Activated gamma-delta T cell treated with anti-CD3 and anti-CD28 coated beads, Interleukin-2, amount 50 U/mL, for 16 hours (primary cell): ENCODE results near the gene XRCC2.
"Not testable (repeated sequence)": the region's sequence is repeated elsewhere in the genome, so short reads cannot be mapped to it uniquely, and the experiment has no call there.

Source experiments
- DNase-seq: peaks from one replicate; pipeline ENCODE4 v3.0.0-alpha.2; 2020; ENCODE audit warnings: low read depth

The XRCC2 gene

DNA sequence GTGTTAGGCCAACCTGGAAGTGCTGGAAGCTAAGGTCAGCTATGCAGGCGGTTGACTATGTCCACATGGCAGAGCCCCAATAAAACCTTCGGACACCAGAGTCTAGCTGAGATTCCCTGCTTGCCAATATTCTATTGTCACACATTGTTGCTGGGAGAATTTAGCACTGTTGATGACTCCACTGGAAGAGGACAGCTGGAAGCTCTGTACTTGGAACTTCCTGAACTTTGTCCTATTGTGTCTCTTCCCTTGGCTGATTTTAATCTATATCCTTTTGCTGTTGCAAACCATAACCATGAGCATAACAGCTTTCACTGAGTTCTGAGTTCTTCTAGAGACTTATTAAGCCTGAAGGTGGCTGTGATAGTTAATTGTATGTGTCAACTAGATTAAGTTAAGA, 12.0 kb downstream of the XRCC2 start:
- DNase-seq, result no peak

DNA sequence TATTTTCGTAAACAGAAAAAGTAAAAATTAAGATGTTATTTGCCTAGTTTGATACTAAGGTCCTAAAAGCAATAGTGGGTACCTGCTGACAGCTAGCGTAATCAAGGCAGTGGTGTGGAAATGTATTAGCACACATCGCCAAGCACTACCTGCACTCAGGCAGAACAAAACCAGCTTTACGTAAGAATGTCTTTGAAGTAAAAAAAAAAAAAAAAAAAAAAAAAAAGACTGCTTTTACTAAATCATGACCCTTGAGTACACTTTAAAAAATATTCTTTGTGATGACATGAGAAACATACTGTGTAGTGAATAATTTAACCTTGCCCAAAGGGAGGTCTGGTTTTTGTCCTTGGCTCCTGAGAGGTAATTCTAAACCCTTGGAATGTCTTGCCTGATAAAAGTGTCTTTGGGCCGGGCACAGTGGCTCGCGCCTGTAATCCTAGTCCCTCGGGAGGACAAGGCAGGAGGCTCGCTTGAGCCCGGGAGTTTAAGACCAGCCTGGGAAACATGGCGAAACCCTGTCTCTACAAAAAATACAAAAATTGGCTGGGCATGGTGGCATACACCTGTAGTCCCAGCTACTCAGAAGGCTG, 12.7 kb downstream of the XRCC2 start:
- DNase-seq, result no peak

DNA sequence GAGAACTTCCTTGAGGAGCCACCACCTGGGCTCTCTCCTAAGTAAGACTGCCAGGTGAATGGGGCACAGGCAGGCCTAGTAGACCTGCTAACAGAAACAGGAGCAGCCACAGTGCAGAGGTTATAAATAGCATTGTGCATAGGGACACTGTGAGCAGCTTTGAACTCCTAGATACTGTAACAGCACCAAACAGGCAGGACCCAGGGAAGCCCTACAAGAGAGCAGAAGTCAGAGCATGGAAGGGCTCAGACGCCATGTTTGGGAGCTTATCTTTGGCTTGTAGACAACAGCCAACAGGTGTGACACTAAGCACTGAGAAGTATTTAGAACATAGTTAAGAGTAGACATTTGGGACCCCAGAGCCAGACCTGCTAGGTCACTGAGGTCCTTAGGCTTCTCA, 14.5 kb downstream of the XRCC2 start:
- DNase-seq, result no peak

DNA sequence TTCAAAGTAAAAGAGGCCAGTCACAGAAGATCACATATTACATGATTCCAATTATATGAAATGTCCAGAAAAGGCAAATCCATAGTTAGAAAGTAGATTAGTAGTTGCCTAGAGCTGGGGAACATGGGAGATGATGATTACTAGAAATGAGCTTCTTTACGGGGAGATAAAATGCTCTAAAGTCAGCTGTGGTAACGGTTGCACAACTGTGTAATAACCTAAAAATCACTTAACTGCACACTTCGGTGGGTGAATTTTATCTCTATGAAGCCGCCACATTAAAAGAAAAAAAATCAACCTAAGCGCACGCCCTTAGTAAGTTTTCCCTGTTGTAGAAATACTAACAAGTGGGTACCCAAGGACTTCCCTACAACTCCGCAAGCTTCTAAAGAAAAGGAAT, 15.9 kb downstream of the XRCC2 start:
- DNase-seq, result no peak

DNA sequence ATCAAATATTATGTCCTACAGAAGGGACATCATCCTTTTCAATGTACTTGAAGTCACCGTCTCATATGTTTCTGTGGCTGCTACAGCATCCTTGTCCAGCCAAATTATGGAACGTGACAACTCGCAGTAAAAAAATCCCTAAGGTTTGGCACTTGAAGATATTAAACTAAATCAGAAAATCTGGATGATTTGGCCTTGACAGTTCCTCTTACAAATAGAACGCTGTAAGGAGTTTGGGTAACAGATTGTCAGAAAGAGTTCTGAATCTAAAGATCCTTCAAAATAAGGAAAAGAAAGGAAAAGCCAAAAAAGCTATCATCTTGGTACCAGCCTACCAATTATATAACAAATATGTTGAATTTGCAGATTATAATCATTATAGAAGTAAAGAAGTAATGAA, 21.0 kb downstream of the XRCC2 start:
- DNase-seq, result no peak

DNA sequence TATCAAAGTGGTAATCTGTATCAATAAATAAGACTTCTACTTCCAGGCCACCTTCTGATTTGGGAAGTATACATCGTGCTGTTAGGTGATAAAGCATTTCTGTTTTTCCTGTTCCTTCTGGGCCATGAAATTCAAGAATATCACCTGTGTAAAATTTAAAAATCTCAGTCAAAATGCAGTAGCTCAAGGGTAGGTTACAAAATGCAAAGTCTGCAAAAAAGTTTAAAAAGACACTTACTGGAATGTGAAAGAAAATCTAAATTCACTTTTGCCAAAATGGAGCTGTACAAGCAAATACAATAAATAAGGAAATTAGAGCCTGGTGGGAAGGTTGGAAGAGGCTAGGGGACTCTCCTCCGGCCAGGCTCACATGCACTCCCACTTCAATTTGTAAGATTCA, 26.7 kb downstream of the XRCC2 start:
- DNase-seq, result no peak

DNA sequence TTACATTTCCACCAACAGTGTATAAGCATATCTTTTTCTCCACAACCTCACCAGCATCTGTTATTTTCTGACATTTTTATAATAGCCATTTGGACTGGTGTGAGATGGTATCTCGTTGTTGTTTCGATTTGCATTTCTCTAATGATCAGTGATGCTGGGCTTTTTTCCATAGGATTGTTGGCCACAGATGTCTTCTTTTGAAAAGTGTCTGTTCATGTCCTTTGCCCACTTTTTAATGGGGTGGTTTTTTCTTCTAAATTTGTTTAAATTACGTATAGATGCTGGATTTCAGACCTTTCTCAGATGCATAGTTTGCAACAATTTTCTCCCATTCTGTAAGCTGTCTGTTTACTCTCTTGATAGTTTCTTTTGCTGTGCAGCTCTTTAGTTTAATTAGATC, 28.9 kb downstream of the XRCC2 start:
- DNase-seq, result no peak

DNA sequence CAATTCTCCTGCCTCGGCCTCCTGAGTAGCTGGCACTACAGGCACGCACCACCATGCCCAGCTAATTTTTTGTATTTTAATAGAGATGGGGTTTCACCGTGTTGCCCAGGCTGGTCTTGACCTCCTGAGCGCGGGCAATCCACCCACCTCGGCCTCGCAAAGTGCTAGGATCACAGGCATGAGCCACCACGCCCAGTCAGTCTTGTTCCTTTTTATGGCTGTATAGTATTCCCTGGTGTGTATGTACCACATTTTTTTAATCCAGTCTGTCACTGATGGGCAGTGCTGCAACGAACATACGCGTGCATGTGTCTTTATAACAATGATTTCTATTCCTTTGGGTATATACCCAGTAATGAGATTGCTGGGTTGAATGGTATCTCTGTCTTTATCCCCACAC, 29.4 kb downstream of the XRCC2 start:
- not testable (repeated sequence) for DNase-seq

DNA sequence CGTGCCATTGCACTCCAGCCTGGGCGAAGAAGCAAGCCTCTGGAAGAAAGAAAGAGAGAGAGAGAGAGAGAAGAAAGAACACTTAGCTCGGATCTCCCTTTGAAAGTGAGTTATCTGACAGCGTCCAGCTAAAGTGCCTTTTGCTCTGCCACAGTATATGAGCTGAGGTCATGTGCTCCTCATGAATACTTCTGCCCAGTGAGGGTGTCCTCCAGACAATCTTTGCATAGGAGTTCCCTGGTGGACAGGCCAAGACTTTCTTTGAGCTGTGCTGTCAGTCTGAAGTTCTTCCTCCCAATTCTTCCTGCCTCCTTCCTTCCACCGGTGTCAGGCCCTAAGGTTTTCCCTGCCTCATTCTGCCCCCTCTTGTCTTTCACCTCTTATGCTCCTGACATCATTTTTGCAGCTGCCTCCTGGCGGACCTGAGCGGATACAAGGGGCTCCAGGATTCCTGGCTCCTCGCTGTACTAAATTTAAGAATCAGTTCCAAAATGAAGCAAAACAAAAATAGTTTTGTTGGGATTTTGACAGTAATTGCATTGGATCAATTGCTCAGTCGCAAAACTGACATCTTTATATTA, 31.9 kb downstream of the XRCC2 start:
- DNase-seq, result no peak

DNA sequence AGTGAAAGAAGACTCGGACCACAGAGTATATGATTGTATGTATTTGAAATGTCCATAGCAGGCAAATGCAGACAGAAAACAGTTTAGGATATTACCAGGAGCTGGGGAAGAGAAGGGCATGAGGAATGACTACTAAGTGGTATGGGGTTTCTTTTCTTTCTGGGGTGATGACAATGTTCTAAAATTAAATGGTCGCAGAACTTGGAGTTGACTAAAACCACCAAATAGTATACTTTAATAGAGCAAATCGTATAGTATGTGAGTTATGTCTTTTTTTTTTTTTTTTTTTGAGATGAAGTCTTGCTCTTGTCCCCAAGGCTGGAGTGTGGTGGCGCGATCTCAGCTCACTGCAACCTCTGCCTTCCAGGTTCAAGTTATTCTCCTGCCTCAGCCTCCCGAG, 34.6 kb downstream of the XRCC2 start:
- no peak for DNase-seq

DNA sequence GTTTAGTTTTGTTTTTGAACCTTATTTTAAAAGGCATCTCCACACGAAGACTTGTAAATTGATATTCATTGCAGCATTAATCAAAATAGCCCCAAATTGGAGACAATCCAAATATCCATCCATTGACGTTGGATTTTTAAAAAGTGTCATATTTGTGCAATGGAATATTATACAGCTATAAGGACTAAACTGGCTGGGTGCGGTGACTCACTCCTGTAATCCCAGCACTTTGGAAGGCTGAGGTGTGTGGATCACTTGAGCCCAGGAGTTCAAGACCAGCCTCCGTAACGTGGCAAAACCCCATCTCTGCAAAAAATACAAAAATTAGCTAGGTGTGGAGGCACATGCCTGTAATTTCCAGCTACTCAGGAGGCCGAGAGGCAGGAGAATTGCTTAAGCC, 35.1 kb downstream of the XRCC2 start:
- DNase-seq, result no peak

DNA sequence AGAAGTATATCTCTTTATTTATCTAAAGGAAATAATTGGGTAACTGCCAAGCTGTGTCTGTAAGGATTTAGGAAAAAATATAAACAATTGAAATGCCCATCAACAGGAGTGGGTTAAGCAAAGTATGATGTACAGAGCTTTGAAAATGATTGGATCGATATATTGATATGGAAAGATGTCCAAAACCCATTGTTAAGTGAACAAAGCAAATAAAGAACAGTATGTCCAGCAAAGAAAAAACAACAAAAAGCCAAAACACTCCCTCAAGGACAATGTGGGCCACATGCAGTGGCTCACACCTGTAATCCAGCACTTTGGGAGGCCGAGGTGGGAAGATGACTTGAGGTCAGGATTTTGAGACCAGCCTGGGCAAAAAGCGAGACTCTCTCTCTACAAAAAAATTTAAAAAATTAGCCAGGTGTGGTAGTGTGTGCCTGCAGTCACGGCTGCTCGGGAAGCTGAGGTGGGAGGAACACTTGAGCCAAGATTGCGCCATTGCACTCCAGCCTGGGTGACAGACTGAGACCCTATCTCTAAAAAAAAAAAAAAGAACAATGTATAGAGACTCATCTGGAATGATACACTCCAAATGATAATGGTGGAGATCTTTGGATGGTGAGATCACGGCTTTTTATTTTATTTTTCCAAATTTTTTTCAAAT, 37.9 kb downstream of the XRCC2 start:
- no peak for DNase-seq

DNA sequence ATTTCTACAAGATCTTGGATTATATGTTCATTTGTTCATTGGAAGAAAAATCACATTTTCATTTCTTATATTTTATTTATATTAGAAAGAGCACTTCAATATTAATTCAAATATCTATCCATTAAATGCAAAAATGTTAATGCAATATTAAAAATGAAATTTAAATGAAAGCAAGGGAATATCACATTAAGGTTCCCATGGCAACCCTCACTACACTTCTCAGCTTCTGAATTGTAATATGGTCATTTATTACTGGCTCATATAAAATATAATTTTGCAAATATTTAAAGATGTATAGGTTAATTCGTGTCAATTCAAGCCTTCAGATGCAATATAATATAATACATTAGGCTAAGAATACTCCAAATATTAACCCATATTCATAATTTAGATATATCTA, 38.8 kb downstream of the XRCC2 start:
- DNase-seq, result no peak

DNA sequence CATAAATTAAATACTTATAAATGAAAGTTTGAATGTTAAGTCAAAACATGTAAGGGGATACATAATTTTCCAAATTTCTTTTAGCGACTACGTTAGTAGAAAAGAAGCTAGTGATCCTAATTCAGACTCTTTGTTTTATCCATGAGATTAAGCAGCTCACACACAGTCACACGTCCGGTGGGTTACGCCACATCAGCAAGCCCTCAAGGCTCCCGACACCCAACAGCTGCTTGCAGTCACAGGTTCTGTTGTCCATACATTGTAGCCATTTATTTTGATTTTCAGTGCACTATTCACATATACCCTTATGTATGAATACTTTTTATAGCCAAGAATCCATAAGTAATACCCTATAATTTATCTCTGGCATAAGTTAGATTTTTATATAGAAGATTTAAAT, 39.5 kb downstream of the XRCC2 start:
- DNase-seq, result no peak

DNA sequence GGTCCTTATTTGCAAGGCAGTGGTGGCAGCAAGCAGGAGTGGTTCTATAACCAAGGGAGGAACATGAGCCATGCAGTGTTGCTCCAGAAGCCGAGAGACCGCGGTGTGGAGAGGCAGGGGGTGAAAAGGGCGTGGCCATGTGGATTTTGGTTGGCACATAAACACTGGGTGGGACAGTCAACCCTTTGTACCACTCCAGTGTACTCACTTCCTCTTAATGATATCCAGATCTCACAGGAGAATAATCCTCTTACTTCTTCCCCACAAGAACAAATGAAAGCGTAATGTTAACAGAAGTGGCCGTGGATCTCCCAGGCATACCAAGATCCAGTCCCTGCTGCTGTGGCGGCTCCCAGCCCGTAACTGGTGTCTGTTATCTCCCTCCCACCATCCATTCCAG, 42.4 kb downstream of the XRCC2 start:
- DNase-seq, result no peak

DNA sequence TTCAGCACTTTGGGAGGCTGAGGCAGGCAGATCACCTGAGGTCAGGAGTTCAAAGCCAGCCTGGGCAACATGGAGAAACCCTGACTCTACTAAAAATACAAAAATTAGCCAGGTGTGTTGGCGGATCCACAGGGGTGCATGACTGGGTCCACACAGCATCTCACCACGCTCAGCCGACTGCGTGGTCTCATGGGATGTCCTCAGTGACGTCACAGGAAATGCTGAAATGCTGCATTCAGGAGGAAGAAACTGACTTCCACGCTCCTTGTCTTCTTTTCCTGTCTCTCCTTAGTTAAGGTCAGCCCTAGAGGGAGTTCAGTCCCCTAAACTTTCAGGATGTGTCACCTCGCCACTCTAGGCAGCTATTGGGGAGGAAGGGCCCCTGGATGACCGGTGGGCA, 42.9 kb downstream of the XRCC2 start:
- no peak for DNase-seq

DNA sequence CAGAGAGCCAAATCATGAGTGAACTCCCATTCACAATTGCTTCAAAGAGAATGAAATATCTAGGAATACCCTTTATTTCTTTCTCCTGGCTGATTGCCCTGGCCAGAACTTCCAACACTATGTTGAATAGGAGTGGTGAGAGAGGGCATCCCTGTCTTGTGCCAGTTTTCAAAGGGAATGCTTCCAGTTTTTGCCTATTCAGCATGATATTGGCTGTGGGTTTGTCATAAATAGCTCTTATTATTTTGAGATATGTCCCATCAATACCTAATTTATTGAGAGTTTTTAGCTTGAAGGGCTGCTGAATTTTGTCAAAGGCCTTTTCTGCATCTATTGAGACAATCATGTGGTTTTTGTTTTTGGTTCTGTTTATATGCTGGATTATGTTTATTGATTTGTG, 47.2 kb downstream of the XRCC2 start:
- DNase-seq, result not testable (repeated sequence)

DNA sequence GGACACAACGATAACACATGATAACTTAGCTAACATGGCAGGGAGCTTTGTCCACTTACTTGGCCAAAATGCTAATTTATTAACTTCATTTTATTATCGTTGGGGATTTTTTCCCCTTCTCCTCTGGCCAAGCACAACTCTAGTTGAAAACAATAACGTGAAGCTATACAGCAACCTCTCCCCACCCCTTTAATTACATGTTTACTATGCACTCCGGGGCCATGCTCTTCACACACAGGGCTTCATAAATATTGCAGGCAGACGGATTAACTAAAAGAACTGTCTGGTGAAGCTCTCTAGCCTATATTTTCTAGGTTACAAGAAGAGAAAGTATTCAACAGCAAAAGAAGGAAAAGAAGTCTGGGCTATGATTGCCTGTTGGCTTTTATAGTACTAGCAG, 51.7 kb downstream of the XRCC2 start:
- DNase-seq, result no peak

DNA sequence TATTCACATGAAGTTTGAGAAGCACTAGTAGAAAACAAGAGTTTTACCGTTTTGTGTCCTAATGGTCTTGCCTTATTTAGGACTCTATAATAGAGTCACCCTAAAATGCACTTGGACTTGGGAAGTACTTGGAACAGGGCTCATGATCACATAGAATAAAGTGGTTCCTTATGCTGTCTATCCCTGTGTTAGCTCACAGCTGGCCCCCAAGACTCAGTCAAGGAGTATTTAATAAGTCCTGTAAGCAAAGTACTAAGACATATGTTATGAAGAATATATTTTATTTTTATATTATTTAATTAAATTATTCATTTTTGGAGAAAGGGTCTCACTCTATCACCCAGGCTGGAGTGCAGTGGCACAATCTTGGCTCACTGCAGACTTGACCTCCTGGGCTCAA, 54.5 kb downstream of the XRCC2 start:
- DNase-seq, result no peak

DNA sequence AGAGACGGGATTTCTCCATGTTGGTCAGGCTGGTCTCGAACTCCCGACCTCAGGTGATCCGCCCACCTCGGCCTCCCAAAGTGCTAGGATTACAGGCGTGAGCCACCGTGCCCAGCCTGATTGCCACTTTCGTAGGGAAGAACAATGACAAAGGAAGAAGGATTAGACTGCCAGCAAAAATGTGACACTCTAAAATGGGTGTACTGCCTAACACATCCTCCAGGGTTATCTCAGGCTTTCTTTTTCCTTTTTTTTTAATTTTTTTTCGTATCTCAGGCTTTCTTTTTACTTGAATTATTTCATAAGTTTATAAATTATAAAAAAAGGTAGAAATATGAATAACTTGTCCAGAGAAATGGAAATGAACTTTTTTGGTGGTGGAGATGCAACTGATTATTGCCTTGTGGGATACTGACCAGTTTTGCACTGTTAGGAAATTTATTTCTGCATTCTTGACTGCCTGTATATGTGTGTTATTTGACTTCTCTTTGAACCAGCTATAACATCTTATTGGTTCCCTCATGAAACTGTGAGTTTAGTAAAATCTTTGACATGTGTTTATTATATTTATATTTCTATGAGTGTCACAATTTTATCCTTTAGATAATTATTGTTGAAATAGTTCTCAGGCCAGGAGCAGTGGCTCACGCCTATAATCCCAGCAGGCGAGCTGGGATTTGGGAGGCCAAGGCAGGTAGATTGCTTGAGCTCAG, 56.8 kb downstream of the XRCC2 start:
- DNase-seq, result no peak

DNA sequence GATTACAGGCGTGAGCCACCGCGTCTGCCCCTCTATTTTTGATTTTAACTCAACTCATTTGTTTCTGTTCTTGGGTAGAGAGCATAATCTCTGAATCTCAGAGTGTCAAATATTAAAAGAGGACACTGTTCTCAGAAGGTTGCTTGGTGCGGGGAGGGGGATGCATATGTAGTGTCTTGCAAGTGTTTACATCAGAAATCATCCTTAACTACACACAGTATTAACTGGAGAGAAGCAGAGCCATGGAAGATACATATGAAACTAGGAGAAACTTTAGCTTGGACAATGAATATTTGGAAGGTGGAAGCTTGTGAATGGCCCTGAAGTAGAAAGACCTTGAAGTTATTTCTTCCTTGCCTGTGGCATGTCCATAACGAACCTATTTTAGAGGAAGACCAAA, 57.5 kb downstream of the XRCC2 start:
- DNase-seq, result no peak

DNA sequence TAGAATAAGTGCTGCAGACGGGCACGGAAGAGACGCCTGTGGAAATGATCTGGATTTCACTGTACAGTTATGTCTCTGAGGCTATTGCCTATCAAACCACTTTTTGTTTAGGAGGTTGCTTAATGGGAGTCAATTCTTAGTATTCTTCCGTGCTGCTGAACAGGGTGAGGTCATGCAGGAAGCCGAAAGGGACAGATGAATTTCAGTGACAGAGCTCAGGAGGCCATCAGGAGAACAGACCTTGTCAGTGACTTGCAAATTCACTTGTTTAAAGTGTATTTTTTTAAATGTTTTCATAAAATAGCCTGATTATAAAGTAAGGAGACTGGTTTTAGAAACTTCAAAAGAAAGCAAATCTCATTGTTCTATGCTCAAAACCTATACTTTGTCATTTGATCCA, 58.9 kb downstream of the XRCC2 start:
- DNase-seq, result no peak

DNA sequence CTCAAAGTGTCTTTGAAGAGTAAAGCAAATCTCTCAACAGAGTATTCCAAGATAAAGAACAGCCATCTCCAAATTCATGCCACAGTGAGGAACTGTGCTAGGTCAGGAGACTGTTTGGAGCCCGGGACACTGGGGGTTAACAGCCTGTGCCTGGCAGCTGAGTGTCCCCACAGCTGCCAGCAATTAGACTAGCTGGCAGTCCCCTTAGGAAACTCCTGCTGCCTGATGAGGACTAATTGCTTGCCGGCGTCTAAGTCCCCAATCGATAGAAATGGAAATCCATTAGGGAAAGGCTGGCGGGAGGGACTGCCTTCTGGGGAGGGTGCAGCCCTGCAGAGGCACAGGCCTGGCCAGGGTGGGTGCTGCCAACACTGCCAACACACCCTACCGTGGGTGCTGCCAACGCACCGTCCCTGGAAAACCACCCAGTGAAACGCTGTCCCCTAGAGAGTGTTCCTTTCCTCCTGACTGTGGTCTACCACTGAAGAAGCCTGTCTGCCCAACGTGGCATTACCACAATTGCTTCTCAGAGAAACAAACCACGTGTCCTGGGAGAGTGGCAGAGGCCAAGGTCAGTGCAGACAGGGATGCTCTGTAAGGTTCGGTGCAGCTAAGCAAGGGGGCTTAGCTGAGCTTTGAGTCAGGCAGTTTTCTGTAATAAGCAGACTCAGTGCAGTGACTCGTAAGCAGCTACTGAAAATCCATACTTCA, 60.8 kb downstream of the XRCC2 start:
- no peak for DNase-seq
